Activated CD8-positive, alpha-beta memory T cell treated with anti-CD3 and anti-CD28 coated beads, Interleukin-2, amount 50 U/mL, for 48 hours (primary cell): Measurements from ENCODE around the gene XXYLT1.

Experiments used
- DNase-seq: peaks from one replicate; pipeline ENCODE4 v3.0.0-alpha.2; 2020

Gene XXYLT1

GRCh38 chr3:195087328-195087727 lies 183.6 kb downstream of the XXYLT1 start:
- no peak for DNase-seq

GRCh38 chr3:195086885-195087284 lies 184.1 kb downstream of the XXYLT1 start:
- no peak for DNase-seq

GRCh38 chr3:195086341-195086740 lies 184.6 kb downstream of the XXYLT1 start:
- no peak for DNase-seq

- no peak for DNase-seq
Observed at GRCh38 chr3:195085356-195086130, 185.4 kb downstream of the XXYLT1 start.

- DNase-seq = no peak
Observed at GRCh38 chr3:195084746-195085145, 186.2 kb downstream of the XXYLT1 start.

GRCh38 chr3:195083659-195084058 lies 187.3 kb downstream of the XXYLT1 start:
- no peak for DNase-seq

- DNase-seq = no peak
Observed at GRCh38 chr3:195082811-195083210, 188.1 kb downstream of the XXYLT1 start.

GRCh38 chr3:195081242-195081963 lies 189.6 kb downstream of the XXYLT1 start:
- no peak for DNase-seq

- DNase-seq = no peak
Observed at GRCh38 chr3:195080571-195081151, 190.3 kb downstream of the XXYLT1 start.

- DNase-seq = no peak
Observed at GRCh38 chr3:195080125-195080524, 190.8 kb downstream of the XXYLT1 start.

GRCh38 chr3:195079636-195080035 lies 191.3 kb downstream of the XXYLT1 start:
- no peak for DNase-seq

GRCh38 chr3:195078891-195079440 lies 192.0 kb downstream of the XXYLT1 start:
- no peak for DNase-seq

- DNase-seq = no peak
Observed at GRCh38 chr3:195077611-195078540, 193.1 kb downstream of the XXYLT1 start.

GRCh38 chr3:195076981-195077610 lies 193.9 kb downstream of the XXYLT1 start:
- DNase-seq = no peak

- no peak for DNase-seq
Observed at GRCh38 chr3:195075941-195076875, 194.8 kb downstream of the XXYLT1 start.

- DNase-seq = no peak
Observed at GRCh38 chr3:195075199-195075940, 195.6 kb downstream of the XXYLT1 start.

GRCh38 chr3:195073866-195074860 lies 196.8 kb downstream of the XXYLT1 start:
- no peak for DNase-seq

- no peak for DNase-seq
Observed at GRCh38 chr3:195072916-195073564, 197.9 kb downstream of the XXYLT1 start.
